ENCODE results near the gene HES4.

DNA sequence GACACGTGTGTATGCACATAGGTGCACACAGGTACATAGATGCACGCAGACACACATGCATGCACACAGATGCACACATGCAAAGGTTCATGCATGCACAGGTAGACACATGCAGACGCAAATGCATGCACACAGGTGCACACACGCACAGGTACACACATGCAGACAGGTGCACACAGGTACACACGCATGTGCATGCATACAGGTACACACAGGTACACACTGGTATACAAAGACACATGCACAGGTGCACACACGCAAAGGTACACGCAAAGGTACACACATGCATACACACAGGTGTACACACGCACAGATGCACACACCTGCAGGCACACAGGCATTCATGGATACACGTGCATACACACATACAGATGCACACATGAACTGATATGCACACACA lies 49.6 kb downstream of the HES4 start:
- TF ChIP-seq, protein P1, sequence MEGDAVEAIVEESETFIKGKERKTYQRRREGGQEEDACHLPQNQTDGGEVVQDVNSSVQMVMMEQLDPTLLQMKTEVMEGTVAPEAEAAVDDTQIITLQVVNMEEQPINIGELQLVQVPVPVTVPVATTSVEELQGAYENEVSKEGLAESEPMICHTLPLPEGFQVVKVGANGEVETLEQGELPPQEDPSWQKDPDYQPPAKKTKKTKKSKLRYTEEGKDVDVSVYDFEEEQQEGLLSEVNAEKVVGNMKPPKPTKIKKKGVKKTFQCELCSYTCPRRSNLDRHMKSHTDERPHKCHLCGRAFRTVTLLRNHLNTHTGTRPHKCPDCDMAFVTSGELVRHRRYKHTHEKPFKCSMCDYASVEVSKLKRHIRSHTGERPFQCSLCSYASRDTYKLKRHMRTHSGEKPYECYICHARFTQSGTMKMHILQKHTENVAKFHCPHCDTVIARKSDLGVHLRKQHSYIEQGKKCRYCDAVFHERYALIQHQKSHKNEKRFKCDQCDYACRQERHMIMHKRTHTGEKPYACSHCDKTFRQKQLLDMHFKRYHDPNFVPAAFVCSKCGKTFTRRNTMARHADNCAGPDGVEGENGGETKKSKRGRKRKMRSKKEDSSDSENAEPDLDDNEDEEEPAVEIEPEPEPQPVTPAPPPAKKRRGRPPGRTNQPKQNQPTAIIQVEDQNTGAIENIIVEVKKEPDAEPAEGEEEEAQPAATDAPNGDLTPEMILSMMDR (IDR thresholded peaks at IDR 0.05 in 2 of 3, conservative IDR thresholded peaks at IDR 0.05 in 1 of 3; ENCODE audit: borderline replicate concordance in 1 of 3, insufficient read depth in 1 of 3, low read depth in 2 of 3, low read length in 2 of 3): no peak
- TF ChIP-seq JUND (IDR thresholded peaks at IDR 0.05) (no peak), EZH2phosphoT487 (IDR thresholded peaks at IDR 0.05; ENCODE audit: borderline replicate concordance) (no peak), EZH2 (IDR thresholded peaks at IDR 0.05) (no peak), SP1 (IDR thresholded peaks at IDR 0.05; ENCODE audit: low read depth) (no peak), RAD21 (IDR thresholded peaks at IDR 0.05; ENCODE audit: low read depth) (no peak), SIN3A (IDR thresholded peaks at IDR 0.05; ENCODE audit: low read depth) (no peak)
- TF ChIP-seq, protein P2, sequence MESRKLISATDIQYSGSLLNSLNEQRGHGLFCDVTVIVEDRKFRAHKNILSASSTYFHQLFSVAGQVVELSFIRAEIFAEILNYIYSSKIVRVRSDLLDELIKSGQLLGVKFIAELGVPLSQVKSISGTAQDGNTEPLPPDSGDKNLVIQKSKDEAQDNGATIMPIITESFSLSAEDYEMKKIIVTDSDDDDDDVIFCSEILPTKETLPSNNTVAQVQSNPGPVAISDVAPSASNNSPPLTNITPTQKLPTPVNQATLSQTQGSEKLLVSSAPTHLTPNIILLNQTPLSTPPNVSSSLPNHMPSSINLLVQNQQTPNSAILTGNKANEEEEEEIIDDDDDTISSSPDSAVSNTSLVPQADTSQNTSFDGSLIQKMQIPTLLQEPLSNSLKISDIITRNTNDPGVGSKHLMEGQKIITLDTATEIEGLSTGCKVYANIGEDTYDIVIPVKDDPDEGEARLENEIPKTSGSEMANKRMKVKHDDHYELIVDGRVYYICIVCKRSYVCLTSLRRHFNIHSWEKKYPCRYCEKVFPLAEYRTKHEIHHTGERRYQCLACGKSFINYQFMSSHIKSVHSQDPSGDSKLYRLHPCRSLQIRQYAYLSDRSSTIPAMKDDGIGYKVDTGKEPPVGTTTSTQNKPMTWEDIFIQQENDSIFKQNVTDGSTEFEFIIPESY (IDR thresholded peaks at IDR 0.05; ENCODE audit: extremely low read depth, insufficient replicate concordance, low read length): no peak
- TF ChIP-seq, protein P3, sequence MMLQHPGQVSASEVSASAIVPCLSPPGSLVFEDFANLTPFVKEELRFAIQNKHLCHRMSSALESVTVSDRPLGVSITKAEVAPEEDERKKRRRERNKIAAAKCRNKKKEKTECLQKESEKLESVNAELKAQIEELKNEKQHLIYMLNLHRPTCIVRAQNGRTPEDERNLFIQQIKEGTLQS (IDR thresholded peaks at IDR 0.05): no peak
- TF ChIP-seq, protein P4, sequence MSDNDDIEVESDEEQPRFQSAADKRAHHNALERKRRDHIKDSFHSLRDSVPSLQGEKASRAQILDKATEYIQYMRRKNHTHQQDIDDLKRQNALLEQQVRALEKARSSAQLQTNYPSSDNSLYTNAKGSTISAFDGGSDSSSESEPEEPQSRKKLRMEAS (IDR thresholded peaks at IDR 0.05): no peak
- TF ChIP-seq, protein P5, sequence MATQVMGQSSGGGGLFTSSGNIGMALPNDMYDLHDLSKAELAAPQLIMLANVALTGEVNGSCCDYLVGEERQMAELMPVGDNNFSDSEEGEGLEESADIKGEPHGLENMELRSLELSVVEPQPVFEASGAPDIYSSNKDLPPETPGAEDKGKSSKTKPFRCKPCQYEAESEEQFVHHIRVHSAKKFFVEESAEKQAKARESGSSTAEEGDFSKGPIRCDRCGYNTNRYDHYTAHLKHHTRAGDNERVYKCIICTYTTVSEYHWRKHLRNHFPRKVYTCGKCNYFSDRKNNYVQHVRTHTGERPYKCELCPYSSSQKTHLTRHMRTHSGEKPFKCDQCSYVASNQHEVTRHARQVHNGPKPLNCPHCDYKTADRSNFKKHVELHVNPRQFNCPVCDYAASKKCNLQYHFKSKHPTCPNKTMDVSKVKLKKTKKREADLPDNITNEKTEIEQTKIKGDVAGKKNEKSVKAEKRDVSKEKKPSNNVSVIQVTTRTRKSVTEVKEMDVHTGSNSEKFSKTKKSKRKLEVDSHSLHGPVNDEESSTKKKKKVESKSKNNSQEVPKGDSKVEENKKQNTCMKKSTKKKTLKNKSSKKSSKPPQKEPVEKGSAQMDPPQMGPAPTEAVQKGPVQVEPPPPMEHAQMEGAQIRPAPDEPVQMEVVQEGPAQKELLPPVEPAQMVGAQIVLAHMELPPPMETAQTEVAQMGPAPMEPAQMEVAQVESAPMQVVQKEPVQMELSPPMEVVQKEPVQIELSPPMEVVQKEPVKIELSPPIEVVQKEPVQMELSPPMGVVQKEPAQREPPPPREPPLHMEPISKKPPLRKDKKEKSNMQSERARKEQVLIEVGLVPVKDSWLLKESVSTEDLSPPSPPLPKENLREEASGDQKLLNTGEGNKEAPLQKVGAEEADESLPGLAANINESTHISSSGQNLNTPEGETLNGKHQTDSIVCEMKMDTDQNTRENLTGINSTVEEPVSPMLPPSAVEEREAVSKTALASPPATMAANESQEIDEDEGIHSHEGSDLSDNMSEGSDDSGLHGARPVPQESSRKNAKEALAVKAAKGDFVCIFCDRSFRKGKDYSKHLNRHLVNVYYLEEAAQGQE (IDR thresholded peaks at IDR 0.05; ENCODE audit: low read depth): no peak

All from HCT116 (cell line).